Measurements from ENCODE around the gene RPS13. TPM values are rescaled to one million over a fixed set of nuclear protein-coding genes. Genes with fewer than 3 reads are reported as not detected.
A peak's percentile ranks its signal among the peaks of the same experiment; 100 is the strongest.
"Not testable (repeated sequence)": the region's sequence is repeated elsewhere in the genome, so short reads cannot be mapped to it uniquely, and the experiment has no call there.

RPS13 gene
- total RNA-seq (2014; rRNA removed; shearing (Covaris generic)), result 2,164 and 2,217 TPM in 2 replicates

- DNase-seq (ENCODE audit: low read depth), result peak; percentile 97
Observed at GRCh38 chr11:17077520-17078401, at the start of gene RPS13. RPS13 (minus strand) TSS chr11:17077667; CDS start chr11:17077641, 26 bp downstream.

GRCh38 chr11:17121981-17122380, 44.5 kb upstream of the RPS13 start:
- no peak for DNase-seq (ENCODE audit: low read depth)

GRCh38 chr11:17117262-17117661, 39.8 kb upstream of the RPS13 start:
- DNase-seq (ENCODE audit: low read depth), result no peak

GRCh38 chr11:17116117-17116516, 38.6 kb upstream of the RPS13 start:
- no peak for DNase-seq (ENCODE audit: low read depth)

- DNase-seq (ENCODE audit: low read depth), result peak; percentile 0
Observed at GRCh38 chr11:17107745-17108144, 30.3 kb upstream of the RPS13 start.

GRCh38 chr11:17105404-17106040, 28.1 kb upstream of the RPS13 start:
- DNase-seq (ENCODE audit: low read depth), result not testable (repeated sequence)

- no peak for DNase-seq (ENCODE audit: low read depth)
Observed at GRCh38 chr11:17102462-17102861, 25.0 kb upstream of the RPS13 start.

- no peak for DNase-seq (ENCODE audit: low read depth)
Observed at GRCh38 chr11:17098658-17099057, 21.2 kb upstream of the RPS13 start.

- no peak for DNase-seq (ENCODE audit: low read depth)
Observed at GRCh38 chr11:17098038-17098437, 20.6 kb upstream of the RPS13 start.

- not testable (repeated sequence) for DNase-seq (ENCODE audit: low read depth)
Observed at GRCh38 chr11:17085976-17086375, 8.5 kb upstream of the RPS13 start.

GRCh38 chr11:17077240-17077519, 287 bp downstream of the RPS13 start:
- no peak for DNase-seq (ENCODE audit: low read depth)

GRCh38 chr11:17076517-17077239, 789 bp downstream of the RPS13 start:
- DNase-seq (ENCODE audit: low read depth), result no peak

GRCh38 chr11:17075506-17075905, 2.0 kb downstream of the RPS13 start:
- no peak for DNase-seq (ENCODE audit: low read depth)

- no peak for DNase-seq (ENCODE audit: low read depth)
Observed at GRCh38 chr11:17073370-17074027, 4.0 kb downstream of the RPS13 start.

- no peak for DNase-seq (ENCODE audit: low read depth)
Observed at GRCh38 chr11:17067417-17067816, 10.1 kb downstream of the RPS13 start.

GRCh38 chr11:17066691-17067090, 10.8 kb downstream of the RPS13 start:
- no peak for DNase-seq (ENCODE audit: low read depth)

- peak; percentile 27 for DNase-seq (ENCODE audit: low read depth)
Observed at GRCh38 chr11:17063171-17064002, 14.1 kb downstream of the RPS13 start.

- not testable (repeated sequence) for DNase-seq (ENCODE audit: low read depth)
Observed at GRCh38 chr11:17051146-17051545, 26.3 kb downstream of the RPS13 start.

- DNase-seq (ENCODE audit: low read depth), result not testable (repeated sequence)
Observed at GRCh38 chr11:17048491-17048890, 29.0 kb downstream of the RPS13 start.

- DNase-seq (ENCODE audit: low read depth), result no peak
Observed at GRCh38 chr11:17046690-17047089, 30.8 kb downstream of the RPS13 start.
